ENCODE data around the gene NFATC4.

NFATC4 gene

GRCh38 chr14:24390701-24391468 lies 22.9 kb downstream of the NFATC4 start:
- no peak for DNase-seq

GRCh38 chr14:24392325-24393091 lies 24.5 kb downstream of the NFATC4 start:
- no peak for DNase-seq

DNA sequence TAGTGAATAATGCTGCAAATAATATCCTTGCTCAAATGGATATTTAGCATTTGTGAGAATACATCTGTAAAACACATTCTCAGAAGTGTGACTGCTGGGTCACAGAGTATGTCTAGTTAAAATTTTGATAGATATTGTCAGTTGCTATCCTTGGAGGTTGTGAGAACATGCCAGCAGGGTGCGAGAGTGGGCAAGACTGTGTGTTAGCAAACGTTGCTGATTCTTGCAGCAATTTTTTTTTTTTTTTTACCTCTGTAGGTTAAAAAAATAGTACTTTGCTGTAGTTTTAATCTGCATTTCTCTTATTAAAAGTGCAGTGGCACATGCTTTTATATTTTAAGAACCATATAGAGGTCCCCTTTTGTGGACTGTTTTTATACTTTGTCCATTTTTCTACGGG lies 26.3 kb downstream of the NFATC4 start:
- DNase-seq, result no peak

- peak; percentile 15 for DNase-seq
Observed at GRCh38 chr14:24395609-24396582, 27.9 kb downstream of the NFATC4 start.

GRCh38 chr14:24397639-24398292 lies 29.8 kb downstream of the NFATC4 start:
- no peak for DNase-seq

- DNase-seq, result no peak
Observed at GRCh38 chr14:24398293-24398652, 30.3 kb downstream of the NFATC4 start.

DNA sequence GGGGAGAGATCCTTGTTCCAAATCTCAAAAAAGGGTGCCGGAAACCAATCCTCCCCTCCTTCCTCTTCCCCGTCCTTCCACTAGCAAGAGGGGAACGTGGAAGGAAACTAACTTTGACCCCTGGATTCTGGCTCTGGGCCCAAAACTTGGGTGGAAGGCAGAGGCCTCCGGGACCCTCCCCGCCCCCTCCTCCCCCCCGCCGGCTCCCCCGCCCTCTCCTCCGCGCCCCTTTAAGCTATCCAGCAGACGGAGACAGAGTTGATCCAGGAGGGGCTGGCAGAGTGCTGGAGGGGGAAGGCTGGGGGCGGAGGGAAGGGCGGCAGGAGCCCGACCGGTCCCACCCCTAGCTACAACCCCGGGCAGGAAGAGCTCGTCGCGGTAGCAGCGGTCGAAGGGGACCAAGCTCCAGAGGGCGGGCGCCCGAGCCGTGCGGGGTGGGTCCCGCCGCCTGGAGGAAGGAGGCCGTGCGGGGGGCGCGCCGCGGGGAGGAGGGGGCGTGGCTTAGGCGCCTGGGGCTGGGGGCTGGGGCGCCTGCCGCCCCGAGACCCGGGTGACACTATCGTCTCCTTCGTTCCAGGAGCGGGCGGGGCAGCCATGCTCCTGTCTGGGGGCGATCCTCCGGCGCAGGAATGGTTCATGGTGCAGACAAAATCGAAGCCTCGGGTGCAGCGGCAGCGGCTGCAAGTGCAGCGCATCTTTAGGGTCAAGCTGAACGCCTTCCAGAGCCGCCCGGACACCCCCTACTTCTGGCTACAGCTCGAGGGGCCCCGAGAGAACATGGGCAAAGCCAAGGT lies 30.9 kb downstream of the NFATC4 start, which contains the start of gene NYNRIN:
NYNRIN (plus strand) TSS at position 351 of the 794 bp plus-strand sequence; CDS start at position 595, 244 bp downstream.
- DNase-seq, result no peak

GRCh38 chr14:24399447-24399822 lies 31.5 kb downstream of the NFATC4 start:
- no peak for DNase-seq

DNA sequence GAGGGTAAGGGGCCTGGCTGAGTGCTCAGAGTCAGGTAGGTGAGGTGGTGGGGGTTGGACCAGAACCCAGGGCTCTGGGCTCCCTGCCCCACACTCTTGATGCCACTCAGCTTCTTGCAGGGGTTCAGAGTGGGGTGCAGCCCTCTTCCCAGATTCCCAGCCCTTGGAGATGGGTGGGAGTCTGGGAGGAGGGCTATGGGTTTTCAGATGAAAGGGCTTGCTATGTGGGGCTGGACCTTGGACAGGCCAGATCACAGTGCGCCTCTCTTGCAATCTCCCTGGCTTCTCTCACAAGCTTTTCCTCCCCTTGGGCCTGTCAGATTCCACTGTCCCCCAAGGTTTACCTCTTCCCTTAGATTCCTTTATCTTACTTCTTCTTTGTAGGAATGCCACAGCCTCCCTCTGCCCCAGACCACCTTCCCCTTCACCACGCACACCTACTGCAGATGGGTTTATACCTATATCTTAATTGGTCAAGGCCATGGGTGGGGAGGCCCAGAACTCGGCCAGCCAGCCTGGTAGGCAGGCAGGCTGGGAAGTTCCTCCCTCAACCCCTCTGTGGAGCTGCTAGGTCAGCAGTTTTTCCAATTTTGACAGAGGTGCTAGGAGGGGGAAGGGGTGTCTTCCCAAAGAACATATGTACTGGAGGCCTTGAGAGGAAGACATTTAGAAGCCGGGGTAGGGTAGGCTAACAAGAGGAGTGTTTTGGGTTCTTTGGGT lies 32.2 kb downstream of the NFATC4 start:
- peak; percentile 38 for DNase-seq

- no peak for DNase-seq
Observed at GRCh38 chr14:24401810-24402702, 34.1 kb downstream of the NFATC4 start.

- no peak for DNase-seq
Observed at GRCh38 chr14:24403294-24403998, 35.5 kb downstream of the NFATC4 start.

DNA sequence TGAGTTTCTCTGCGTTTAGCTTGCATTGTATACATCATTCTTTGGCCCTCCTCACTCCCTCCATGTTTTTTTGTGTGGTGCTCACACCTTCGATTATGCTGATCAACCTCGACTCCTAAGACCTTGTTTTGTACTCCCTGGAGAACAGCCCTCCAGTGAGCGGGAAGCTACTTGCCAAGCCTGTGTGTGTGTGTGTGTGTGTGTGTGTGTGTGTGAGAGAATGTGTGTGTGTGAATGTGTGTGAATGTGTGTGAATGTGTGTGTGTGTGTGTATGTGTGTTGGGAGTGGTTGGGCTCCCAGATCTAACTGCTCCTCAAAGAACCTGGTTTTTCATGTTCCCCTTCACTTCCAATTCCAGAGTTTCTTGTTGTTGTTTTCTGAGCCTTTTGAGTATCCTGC lies 36.8 kb downstream of the NFATC4 start:
- no peak for DNase-seq

DNA sequence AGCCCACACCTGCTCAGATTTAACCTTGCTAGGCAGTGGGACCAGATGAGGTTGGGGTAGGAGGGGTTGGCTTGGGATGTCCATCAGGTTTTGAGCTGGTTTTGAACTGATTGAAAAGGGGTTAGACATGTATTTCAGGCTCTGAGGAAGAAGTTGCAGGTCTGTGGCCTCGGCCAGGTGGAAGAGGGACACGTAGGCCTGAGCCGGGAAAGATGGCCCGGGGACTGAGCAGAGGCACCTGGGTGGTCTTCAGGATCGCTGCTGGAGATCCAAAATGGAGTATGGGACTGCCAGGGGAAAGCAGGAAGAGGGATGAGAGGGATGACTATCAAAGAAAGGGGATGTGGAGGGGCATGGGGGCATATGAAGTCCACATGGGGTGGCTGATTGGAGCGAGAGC lies 38.4 kb downstream of the NFATC4 start:
- no peak for DNase-seq

DNA sequence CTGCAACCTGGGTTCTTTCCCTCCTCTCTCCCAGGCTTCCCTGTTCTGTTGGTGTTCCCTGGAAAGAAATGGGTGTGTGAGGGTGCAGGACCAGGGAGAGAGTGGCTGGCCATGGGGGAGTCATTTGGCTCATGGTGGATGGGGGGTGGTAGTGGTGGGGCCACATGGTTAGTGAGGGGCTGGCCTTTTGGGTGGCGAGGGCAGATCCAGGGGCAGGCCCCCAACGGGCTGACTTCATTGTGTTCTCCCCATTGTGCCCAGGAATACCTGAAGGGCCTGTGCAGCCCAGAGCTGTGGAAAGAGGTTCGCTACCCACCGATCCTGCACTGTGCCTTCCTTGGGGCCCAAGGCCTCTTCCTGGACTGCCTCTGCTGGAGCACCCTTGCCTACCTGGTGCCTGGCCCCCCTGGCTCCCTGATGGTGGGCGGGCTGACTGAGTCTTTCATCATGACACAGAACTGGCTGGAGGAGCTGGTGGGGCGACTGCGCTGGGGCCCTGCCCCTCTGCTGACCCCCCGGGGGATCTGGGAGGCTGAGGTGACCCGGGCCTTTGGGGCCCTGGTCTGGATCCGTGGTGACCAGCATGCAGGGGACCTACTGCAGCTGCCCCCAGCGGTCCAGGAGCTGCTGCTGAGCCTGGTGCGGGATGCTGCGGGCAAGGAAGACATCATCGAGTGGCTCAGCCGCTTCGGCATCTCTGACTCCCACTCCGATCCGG lies 39.8 kb downstream of the NFATC4 start:
- DNase-seq, result no peak

GRCh38 chr14:24408764-24409163 lies 40.8 kb downstream of the NFATC4 start:
- peak; percentile 11 for DNase-seq

DNA sequence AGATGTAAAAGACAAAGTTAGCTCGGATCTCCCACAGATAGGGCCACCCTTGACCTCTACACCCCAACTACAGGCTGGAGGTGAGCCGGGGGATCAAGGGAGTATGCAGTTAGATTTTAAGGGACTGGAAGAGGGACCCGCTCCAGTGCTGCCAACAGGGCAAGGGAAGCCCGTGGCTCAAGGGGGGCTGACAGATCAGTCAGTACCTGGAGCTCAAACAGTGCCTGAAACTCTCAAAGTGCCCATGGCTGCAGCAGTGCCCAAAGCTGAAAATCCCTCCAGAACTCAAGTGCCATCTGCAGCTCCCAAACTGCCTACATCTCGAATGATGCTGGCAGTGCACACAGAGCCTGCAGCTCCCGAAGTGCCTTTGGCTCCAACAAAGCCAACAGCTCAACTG lies 41.2 kb downstream of the NFATC4 start:
- DNase-seq, result no peak

- DNase-seq, result no peak
Observed at GRCh38 chr14:24409956-24410355, 42.0 kb downstream of the NFATC4 start.
